NCI-H2029 (cell line): ENCODE measurements around the gene ZNF341.

Experiments
- DNase-seq: peaks from one replicate; lab custom pipeline; 2025; lab: John Stamatoyannopoulos, UW

ZNF341 gene

GRCh38 chr20:33702861-33703260 is 28.9 kb upstream of the ZNF341 start:
- DNase-seq = peak; percentile 30

- DNase-seq = no peak
Observed at GRCh38 chr20:33703498-33704137, 28.2 kb upstream of the ZNF341 start.

GRCh38 chr20:33704197-33704924 is 27.4 kb upstream of the ZNF341 start:
- DNase-seq = no peak

DNA sequence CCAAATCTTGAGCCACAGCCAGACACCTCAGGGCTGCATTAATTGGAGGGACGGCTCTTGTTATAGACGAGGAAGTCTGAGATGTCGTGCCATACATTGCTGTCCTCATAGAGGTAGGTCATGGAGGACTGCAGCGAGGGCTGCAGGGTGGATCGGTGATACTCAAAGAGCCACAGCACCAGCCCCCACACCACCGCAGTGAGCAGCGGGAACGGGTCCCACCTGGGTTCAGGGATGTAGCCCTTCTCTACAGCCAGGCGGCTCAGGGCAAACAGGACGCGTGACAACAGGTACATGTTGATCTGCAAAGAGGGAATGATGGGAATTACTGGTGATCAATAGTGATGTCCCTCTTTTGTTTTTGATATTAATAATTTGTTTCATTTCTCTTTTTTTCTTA is 24.1 kb upstream of the ZNF341 start:
- no peak for DNase-seq

DNA sequence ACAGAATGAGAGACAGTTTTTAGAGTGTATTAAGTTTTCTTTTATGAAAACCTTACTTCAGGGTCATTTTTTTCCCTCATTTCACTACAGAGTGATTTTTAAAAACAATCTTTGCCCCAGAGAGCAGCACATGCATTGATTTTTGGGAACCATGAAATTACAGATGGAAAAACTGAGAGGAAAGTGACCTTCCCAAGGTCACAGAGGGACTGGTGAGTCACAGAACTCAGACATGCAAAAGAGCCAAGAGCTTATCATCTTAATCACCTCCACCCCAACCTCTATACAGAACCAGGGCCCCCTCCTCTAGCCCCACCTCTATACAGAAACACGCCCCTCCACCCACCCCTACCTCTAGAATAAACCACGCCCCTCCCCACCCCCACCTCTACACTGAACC is 22.4 kb upstream of the ZNF341 start:
- no peak for DNase-seq

- no peak for DNase-seq
Observed at GRCh38 chr20:33709905-33710541, 21.8 kb upstream of the ZNF341 start.

- no peak for DNase-seq
Observed at GRCh38 chr20:33710681-33711445, 20.9 kb upstream of the ZNF341 start.

GRCh38 chr20:33711446-33711738 is 20.4 kb upstream of the ZNF341 start:
- DNase-seq = no peak

DNA sequence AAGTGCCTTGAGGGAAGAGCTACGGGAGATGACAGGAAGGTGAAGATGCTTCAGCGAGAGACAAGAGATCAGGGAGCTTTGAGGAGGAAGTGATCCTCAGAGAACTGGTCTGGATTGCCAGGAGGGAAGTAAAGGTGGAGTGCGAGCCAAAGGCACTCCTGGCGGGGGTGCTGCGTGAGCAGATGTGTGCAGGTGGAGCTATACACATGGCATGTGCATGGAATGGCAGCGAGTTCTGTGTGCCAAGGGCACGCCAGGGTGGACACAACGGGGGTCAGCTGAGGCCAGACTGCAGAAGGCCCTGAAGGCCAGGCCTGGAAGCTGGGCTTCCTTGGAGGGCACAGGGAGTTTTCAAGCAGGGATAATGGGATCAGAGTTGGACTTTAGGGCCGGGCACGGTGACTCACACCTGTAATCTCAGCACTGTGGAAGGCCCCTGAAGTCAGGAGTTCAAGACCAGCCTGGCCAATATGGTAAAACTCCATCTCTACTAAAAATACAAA is 17.9 kb upstream of the ZNF341 start:
- no peak for DNase-seq

GRCh38 chr20:33716498-33716897 is 15.3 kb upstream of the ZNF341 start:
- no peak for DNase-seq

DNA sequence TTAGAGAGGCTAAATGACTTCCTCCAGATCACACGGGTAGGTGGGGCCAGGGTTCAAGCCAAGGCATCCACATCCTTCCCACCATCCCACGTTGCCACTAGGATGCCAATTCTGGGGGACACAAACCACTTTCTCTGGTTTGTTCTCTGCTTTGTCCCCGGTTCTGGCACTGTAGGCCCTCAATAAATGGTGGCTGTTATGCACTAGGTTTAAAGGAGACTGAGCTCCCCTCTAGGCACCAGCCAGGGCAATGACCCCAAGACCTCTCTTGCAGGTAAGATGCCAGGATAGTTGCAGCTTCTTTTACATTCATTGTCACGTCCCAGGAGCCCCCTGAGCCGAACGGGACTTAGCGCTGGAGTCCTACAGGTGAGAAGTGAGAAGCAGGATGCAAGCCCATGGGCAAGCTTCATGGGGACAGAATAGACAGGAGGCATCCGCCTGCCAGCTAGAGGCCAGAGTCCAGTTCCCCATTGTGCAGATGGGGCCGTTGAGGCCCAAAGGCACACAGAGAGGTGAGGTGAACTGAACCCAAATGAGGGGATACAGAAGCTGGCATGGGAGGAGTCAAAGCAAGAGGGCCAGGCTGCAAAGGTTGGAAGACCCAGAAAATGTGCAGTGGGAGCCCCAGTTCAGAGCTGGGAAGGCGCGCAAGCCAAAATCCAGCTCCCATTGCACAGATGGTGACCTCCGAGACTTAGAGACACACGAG is 12.4 kb upstream of the ZNF341 start:
- DNase-seq = no peak

GRCh38 chr20:33719989-33720709 is 11.6 kb upstream of the ZNF341 start, which contains the start of gene PXMP4:
Gene PXMP4, minus strand, starts transcription at chr20:33720310. Its CDS starts 103 bp downstream, at chr20:33720207.
- DNase-seq = peak; percentile 99

DNA sequence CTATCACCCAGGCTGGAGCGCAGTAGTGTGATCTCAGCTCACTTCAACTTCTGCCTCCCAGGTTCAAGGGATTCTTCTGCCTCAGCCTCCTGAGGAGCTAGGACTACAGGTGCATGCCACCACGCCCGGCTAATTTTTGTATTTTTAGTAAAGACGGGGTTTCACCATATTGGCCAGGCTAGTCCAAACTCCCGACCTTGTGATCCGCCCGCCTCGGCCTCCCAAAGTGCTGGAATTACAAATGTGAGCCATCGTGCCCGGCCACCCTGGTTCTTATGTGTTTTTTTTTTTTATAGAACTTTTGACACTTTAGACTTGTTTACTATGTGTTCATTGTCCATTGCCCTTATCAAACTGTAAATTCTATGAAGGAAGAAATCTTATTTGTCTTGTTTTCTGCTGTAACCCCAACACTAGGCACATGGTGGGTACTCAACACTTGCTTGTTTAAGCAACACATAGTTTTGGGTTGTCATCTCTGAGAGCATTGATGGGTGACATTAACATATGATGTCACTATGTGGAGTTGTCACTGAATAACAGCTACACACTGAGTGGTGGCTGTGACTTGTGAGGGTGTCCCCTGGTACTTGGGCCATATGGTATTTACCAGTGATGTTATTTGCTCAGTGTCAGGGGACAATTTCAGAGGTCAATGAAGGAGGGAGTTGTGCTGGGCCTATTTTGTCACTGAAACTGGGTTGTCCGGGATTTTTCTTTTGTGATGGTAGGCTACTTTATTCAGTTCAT is 10.2 kb upstream of the ZNF341 start:
- no peak for DNase-seq

DNA sequence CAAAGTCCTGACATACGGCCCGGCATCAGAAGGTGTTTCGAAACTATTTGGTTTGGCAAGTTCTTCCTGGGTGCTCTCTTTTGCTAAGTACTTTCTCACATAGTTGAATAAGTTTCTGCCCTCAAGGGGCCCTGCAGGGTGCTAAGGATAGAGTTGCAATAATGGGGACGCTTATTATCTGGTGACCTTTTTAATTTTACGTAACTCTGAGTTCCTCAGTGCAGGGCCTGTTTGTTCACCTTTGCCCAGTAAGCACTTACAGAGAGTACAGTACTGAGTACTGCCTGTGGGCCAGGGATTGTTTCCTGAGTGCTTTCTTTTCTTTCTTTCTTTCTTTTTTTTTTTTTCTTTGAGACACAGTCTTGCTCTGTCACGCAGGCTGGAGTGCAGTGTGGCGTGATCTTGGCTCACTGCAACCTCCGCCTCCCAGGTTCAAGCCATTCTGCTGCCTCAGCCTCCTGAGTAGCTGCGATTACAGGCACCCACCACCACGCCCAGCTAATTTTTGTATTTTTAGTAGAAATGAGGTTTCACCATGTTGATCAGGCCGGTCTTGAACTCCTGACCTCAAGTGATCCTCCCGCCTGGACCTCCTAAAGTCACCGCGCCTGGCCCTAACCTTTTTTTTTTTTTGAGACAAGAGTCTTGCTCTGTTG is 7.2 kb upstream of the ZNF341 start:
- DNase-seq = no peak

GRCh38 chr20:33725607-33726264 is 6.1 kb upstream of the ZNF341 start:
- no peak for DNase-seq

DNA sequence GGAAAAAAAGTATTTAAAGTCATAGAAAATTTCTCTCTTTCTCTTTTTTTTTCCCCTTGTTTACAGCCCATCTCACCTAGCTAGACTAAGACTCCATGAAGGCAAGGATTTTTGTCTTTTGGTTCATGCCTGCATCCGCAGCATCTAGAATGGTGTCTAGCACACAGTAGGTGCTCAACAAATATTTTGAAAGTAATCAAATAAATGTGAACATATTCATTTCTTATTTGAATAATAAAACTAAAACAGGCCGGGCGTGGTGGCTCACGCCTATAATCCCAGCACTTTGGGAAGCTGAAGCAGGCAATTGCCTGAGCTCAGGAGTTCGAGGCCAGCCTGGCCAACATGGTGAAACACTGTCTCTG is 4.7 kb upstream of the ZNF341 start:
- DNase-seq = no peak

GRCh38 chr20:33727806-33728205 is 4.0 kb upstream of the ZNF341 start:
- no peak for DNase-seq

- no peak for DNase-seq
Observed at GRCh38 chr20:33728463-33728862, 3.3 kb upstream of the ZNF341 start.

GRCh38 chr20:33729101-33729500 is 2.7 kb upstream of the ZNF341 start:
- DNase-seq = no peak
